ENCODE measurements around the gene CRACR2B. TPM values are rescaled to one million over a fixed set of nuclear protein-coding genes. Genes with fewer than 3 reads are reported as not detected.
A peak's percentile ranks its signal among the peaks of the same experiment; 100 is the strongest.

Gene CRACR2B
- total and polyA plus RNA-seq, 2 experiments from 2014 or later: 2.0 to 2.3 TPM

GRCh38 chr11:858762-859339 lies 31.1 kb downstream of the CRACR2B start:
- H3K4me3 ChIP-seq: no peak overlapping the region
- no peaks in the 10 kb centered on the region for H3K27me3 ChIP-seq (replicated peaks; ENCODE audit: insufficient read depth)
- H2AFZ ChIP-seq: no peak overlapping the region
- 0 out of 2 replicates have a peak, but pooled peaks cover 5% of the 10 kb centered on the region for H3K79me2 ChIP-seq (ENCODE audit: insufficient read depth)
- no peaks in the 10 kb centered on the region for H4K20me1 ChIP-seq (ENCODE audit: insufficient read depth)
- no peak overlapping the region for H3K27ac ChIP-seq
- TF ChIP-seq EZH2 (IDR thresholded peaks at IDR 0.05; ENCODE audit: insufficient read depth, poor library complexity, severe bottlenecking): no peak
- no peak for TF ChIP-seq EZH2phosphoT487 (IDR thresholded peaks at IDR 0.05; ENCODE audit: insufficient read depth, low read depth)
- H3K9ac ChIP-seq: no peak overlapping the region
- H3F3A ChIP-seq (ENCODE audit: insufficient read depth): no peaks in the 10 kb centered on the region
- H3K4me1 ChIP-seq (ENCODE audit: insufficient read depth): 0 out of 2 replicates have a peak, but pooled peaks cover 7% of the 10 kb centered on the region
- in situ Hi-C loops (cut with MboI): no loop called here
- 78 to 93% methylated on average over 3 to 37 of the region's 37 CpGs for WGBS, 2 experiments (ENCODE audit: low coverage in 1 of 2, low lambda C conversion rate in 2 of 2, missing lambda C conversion rate in 2 of 2)
- no peaks in the 10 kb centered on the region for H3K9me3 ChIP-seq (ENCODE audit: low read depth)
- DNase-seq: no peak
- H3K4me2 ChIP-seq (ENCODE audit: unreplicated experiment): no peak overlapping the region
- H3K36me3 ChIP-seq (ENCODE audit: low read depth): no peaks in the 10 kb centered on the region
- H3K9me2 ChIP-seq (ENCODE audit: insufficient read depth): no peaks in the 10 kb centered on the region

GRCh38 chr11:859394-860131 lies 31.8 kb downstream of the CRACR2B start:
- no peaks in the 10 kb centered on the region for H3K36me3 ChIP-seq (ENCODE audit: low read depth)
- H4K20me1 ChIP-seq (ENCODE audit: insufficient read depth): no peaks in the 10 kb centered on the region
- in situ Hi-C loops (cut with MboI): no loop called here
- H3K4me2 ChIP-seq (ENCODE audit: unreplicated experiment): peak overlapping the region; percentile 48
- DNase-seq: peak; percentile 91
- no peaks in the 10 kb centered on the region for H3F3A ChIP-seq (ENCODE audit: insufficient read depth)
- no peaks in the 10 kb centered on the region for H3K27me3 ChIP-seq (replicated peaks; ENCODE audit: insufficient read depth)
- 0 out of 2 replicates have a peak, but pooled peaks cover 7% of the 10 kb centered on the region for H3K4me1 ChIP-seq (ENCODE audit: insufficient read depth)
- H3K79me2 ChIP-seq (ENCODE audit: insufficient read depth): 0 out of 2 replicates have a peak, but pooled peaks cover 5% of the 10 kb centered on the region
- TF ChIP-seq EZH2phosphoT487 (IDR thresholded peaks at IDR 0.05; ENCODE audit: insufficient read depth, low read depth): no peak
- no peak for TF ChIP-seq EZH2 (IDR thresholded peaks at IDR 0.05; ENCODE audit: insufficient read depth, poor library complexity, severe bottlenecking)
- peak overlapping the region; percentile 25; the same call in 1 of the 2 replicates for H3K27ac ChIP-seq
- H3K9me2 ChIP-seq (ENCODE audit: insufficient read depth): no peaks in the 10 kb centered on the region
- H3K9ac ChIP-seq: peak overlapping the region; percentile 42; the same call in 1 of the 2 replicates
- 28 to 37% methylated on average over 14 to 31 of the region's 31 CpGs for WGBS, 2 experiments (ENCODE audit: low coverage in 1 of 2, low lambda C conversion rate in 2 of 2, missing lambda C conversion rate in 2 of 2)
- H3K9me3 ChIP-seq (ENCODE audit: low read depth): no peaks in the 10 kb centered on the region
- no peak overlapping the region for H3K4me3 ChIP-seq
- no peak overlapping the region for H2AFZ ChIP-seq

- H3K9me2 ChIP-seq (ENCODE audit: insufficient read depth): no peaks in the 10 kb centered on the region
- WGBS, 2 experiments (ENCODE audit: low coverage in 1 of 2, low lambda C conversion rate in 2 of 2, missing lambda C conversion rate in 2 of 2): 87 to 90% methylated on average over 20 to 21 of the region's 21 CpGs
- no peak overlapping the region for H2AFZ ChIP-seq
- TF ChIP-seq EZH2phosphoT487 (IDR thresholded peaks at IDR 0.05; ENCODE audit: insufficient read depth, low read depth) (no peak), EZH2 (IDR thresholded peaks at IDR 0.05; ENCODE audit: insufficient read depth, poor library complexity, severe bottlenecking) (no peak)
- H3K27me3 ChIP-seq (replicated peaks; ENCODE audit: insufficient read depth): no peaks in the 10 kb centered on the region
- no peak overlapping the region for H3K4me2 ChIP-seq (ENCODE audit: unreplicated experiment)
- H3K9ac ChIP-seq: peak overlapping the region; percentile 42; the same call in 1 of the 2 replicates
- peak overlapping the region; percentile 25; the same call in 1 of the 2 replicates for H3K27ac ChIP-seq
- H3K79me2 ChIP-seq (ENCODE audit: insufficient read depth): no peaks in the 10 kb centered on the region
- in situ Hi-C loops (cut with MboI): no loop called here
- DNase-seq: no peak
- no peaks in the 10 kb centered on the region for H4K20me1 ChIP-seq (ENCODE audit: insufficient read depth)
- H3K4me1 ChIP-seq (ENCODE audit: insufficient read depth): 0 out of 2 replicates have a peak, but pooled peaks cover 7% of the 10 kb centered on the region
- no peaks in the 10 kb centered on the region for H3K36me3 ChIP-seq (ENCODE audit: low read depth)
- H3K9me3 ChIP-seq (ENCODE audit: low read depth): no peaks in the 10 kb centered on the region
- H3F3A ChIP-seq (ENCODE audit: insufficient read depth): no peaks in the 10 kb centered on the region
- no peak overlapping the region for H3K4me3 ChIP-seq
Measured at GRCh38 chr11:860234-861104, 32.8 kb downstream of the CRACR2B start.

DNA sequence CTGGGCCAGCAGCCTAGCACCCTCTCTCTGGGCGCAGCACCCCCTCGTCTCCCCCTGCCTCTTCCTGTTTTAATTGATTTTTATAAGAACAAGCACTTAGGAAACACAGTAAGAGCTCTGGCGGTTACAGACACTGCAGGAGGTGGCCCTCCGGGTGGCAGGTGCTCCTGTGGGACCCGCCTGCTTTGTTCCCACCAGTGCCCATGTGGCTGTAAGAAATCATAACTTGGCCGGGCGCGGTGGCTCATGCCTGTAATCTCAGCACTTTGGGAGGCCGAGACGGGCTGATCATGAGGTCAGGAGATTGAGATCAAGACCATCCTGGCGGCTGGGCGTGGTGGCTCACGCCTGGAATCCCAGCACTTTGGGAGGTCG lies 33.4 kb downstream of the CRACR2B start:
- no peaks in the 10 kb centered on the region for H4K20me1 ChIP-seq (ENCODE audit: insufficient read depth)
- WGBS, 2 experiments (ENCODE audit: low coverage in 1 of 2, low lambda C conversion rate in 2 of 2, missing lambda C conversion rate in 2 of 2): 96 to 98% methylated on average over 14 of the region's 14 CpGs

More for the DNA sequence above, 33.4 kb downstream of the CRACR2B start:
- H3K4me3 ChIP-seq: no peak overlapping the region
- no peaks in the 10 kb centered on the region for H3K9me3 ChIP-seq (ENCODE audit: low read depth)
- H3K4me2 ChIP-seq (ENCODE audit: unreplicated experiment): no peak overlapping the region
- no peaks in the 10 kb centered on the region for H3K9me2 ChIP-seq (ENCODE audit: insufficient read depth)
- no peak overlapping the region for H2AFZ ChIP-seq
- DNase-seq: no peak
- no peak for TF ChIP-seq EZH2 (IDR thresholded peaks at IDR 0.05; ENCODE audit: insufficient read depth, poor library complexity, severe bottlenecking)
- TF ChIP-seq EZH2phosphoT487 (IDR thresholded peaks at IDR 0.05; ENCODE audit: insufficient read depth, low read depth): no peak
- H3K4me1 ChIP-seq (ENCODE audit: insufficient read depth): 0 out of 2 replicates have a peak, but pooled peaks cover 7% of the 10 kb centered on the region
- no peaks in the 10 kb centered on the region for H3K79me2 ChIP-seq (ENCODE audit: insufficient read depth)
- no peaks in the 10 kb centered on the region for H3K36me3 ChIP-seq (ENCODE audit: low read depth)
- in situ Hi-C loops (cut with MboI): no loop called here
- no peaks in the 10 kb centered on the region for H3F3A ChIP-seq (ENCODE audit: insufficient read depth)
- H3K27ac ChIP-seq: no peak overlapping the region
- H3K27me3 ChIP-seq (replicated peaks; ENCODE audit: insufficient read depth): no peaks in the 10 kb centered on the region
- H3K9ac ChIP-seq: no peak overlapping the region

Data from GM23248 (cell line).